KMS-11 (cell line): ENCODE measurements around the gene AMPD2.

Source experiments
- H2AFZ ChIP-seq: fragments of 200-600 bp; sonication (generic); 2 replicates; pipeline ENCODE4 v1.6.1; 2016; ENCODE audit warnings: antibody characterized with exemption, mixed run types, low read depth
- H3K27ac ChIP-seq: fragments of 200-600 bp; sonication (generic); 2 replicates; pipeline ENCODE4 v1.6.1; 2016; ENCODE audit warnings: mild to moderate bottlenecking, mixed run types
- H3K27me3 ChIP-seq: fragments of 200-600 bp; sonication (generic); 2 replicates; pipeline ENCODE4 v1.6.1; 2017; ENCODE audit warnings: mild to moderate bottlenecking, low read depth, mixed run types, moderate library complexity; ENCODE audit not compliant: insufficient read depth
- H3K36me3 ChIP-seq: fragments of 200-600 bp; sonication (generic); 2 replicates; pipeline ENCODE4 v1.6.1; 2017; ENCODE audit warnings: mild to moderate bottlenecking, mixed run types; ENCODE audit not compliant: insufficient read depth
- H3K4me1 ChIP-seq: fragments of 200-600 bp; sonication (generic); 2 replicates; pipeline ENCODE4 v1.6.1; 2016; ENCODE audit warnings: mild to moderate bottlenecking, low read depth, mixed run types; ENCODE audit not compliant: poor library complexity, severe bottlenecking
- H3K4me2 ChIP-seq: fragments of 200-600 bp; sonication (generic); 2 replicates; pipeline ENCODE4 v1.7.0; 2016; ENCODE audit warnings: mild to moderate bottlenecking, mixed run types
- H3K4me3 ChIP-seq: fragments of 200-600 bp; sonication (generic); IDR thresholded peaks from 2 replicates; pipeline ENCODE4 v1.6.1; 2017; ENCODE audit warnings: low read depth, low read length, mixed read lengths; ENCODE audit not compliant: insufficient read depth
- H3K79me2 ChIP-seq: fragments of 200-600 bp; sonication (generic); 2 replicates; pipeline ENCODE4 v1.6.1; 2016; ENCODE audit warnings: low read depth, mixed run types; ENCODE audit not compliant: insufficient read depth
- H3K9ac ChIP-seq: fragments of 200-600 bp; sonication (generic); 2 replicates; pipeline ENCODE4 v1.6.1; 2016; ENCODE audit warnings: mild to moderate bottlenecking, mixed run types
- H4K20me1 ChIP-seq: fragments of 200-600 bp; sonication (generic); 2 replicates; pipeline ENCODE4 v1.6.1; 2016; ENCODE audit warnings: mild to moderate bottlenecking, mixed run types; ENCODE audit not compliant: insufficient read depth
- TF ChIP-seq, protein P1 (sequence below): fragments of 200-600 bp; sonication (generic); conservative IDR thresholded peaks from 2 replicates; pipeline ENCODE4 v1.6.1; 2017; ENCODE audit warnings: low read depth, mild to moderate bottlenecking, antibody characterized with exemption, low read length, moderate library complexity, mixed read lengths

AMPD2 gene

DNA sequence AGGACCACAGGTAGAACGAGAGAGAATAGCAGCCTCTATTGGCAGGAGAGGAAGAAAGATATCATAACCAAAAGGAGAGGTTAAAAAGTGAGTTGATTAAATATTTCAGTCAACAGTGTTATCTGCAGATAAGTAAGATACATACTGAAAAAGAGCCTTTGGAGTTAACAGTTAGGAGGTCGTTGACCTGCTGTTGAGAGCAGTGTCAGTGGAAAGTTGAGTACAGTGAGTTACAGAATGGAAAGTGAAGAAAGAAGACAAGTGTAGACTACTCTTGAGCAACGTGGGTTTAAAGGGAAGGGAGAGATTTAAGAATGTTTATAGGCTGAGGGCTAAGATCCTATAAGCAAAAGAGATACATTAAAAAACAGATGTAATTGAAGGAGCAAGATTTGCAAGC is 30.5 kb upstream of the AMPD2 start:
- Histone ChIP-seq H3K4me2 (no peak overlapping the region), H3K27ac (no peak overlapping the region), H3K27me3 (no peaks in the 10 kb centered on the region), H3K79me2 (no peaks in the 10 kb centered on the region), H3K36me3 (peaks cover 6% of the 10 kb centered on the region; the same call in 1 of the 2 replicates), H2AFZ (no peak overlapping the region), H3K4me3 (no peak overlapping the region), H3K9ac (no peak overlapping the region), H4K20me1 (no peaks in the 10 kb centered on the region), H3K4me1 (no peaks in the 10 kb centered on the region)
- TF ChIP-seq, protein P1, sequence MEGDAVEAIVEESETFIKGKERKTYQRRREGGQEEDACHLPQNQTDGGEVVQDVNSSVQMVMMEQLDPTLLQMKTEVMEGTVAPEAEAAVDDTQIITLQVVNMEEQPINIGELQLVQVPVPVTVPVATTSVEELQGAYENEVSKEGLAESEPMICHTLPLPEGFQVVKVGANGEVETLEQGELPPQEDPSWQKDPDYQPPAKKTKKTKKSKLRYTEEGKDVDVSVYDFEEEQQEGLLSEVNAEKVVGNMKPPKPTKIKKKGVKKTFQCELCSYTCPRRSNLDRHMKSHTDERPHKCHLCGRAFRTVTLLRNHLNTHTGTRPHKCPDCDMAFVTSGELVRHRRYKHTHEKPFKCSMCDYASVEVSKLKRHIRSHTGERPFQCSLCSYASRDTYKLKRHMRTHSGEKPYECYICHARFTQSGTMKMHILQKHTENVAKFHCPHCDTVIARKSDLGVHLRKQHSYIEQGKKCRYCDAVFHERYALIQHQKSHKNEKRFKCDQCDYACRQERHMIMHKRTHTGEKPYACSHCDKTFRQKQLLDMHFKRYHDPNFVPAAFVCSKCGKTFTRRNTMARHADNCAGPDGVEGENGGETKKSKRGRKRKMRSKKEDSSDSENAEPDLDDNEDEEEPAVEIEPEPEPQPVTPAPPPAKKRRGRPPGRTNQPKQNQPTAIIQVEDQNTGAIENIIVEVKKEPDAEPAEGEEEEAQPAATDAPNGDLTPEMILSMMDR = no peak

DNA sequence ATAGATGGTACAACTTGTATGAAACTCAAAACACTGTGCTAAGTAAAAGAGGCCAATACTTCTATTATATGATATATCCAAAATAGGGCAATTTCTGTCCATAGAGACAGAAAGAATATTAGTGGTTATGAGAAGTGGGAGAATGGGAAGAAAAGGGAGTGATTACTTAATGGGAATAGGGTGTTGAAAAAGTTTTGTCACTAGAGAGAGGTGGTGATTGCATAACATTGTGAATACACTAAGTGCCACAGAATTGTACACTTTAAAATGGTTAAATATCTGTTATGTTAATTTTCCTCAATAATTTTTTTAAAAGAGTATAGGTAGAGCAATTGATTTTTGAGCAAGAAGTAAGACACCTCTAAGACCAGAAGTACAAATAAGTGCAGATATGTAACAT is 30.0 kb upstream of the AMPD2 start:
- Histone ChIP-seq H3K79me2 (no peaks in the 10 kb centered on the region), H3K27ac (no peak overlapping the region), H3K27me3 (no peaks in the 10 kb centered on the region), H3K9ac (no peak overlapping the region), H3K4me1 (no peaks in the 10 kb centered on the region), H3K4me2 (no peak overlapping the region), H3K36me3 (peaks cover 6% of the 10 kb centered on the region; the same call in 1 of the 2 replicates), H3K4me3 (no peak overlapping the region), H4K20me1 (no peaks in the 10 kb centered on the region), H2AFZ (no peak overlapping the region)
- TF ChIP-seq, protein P1 = no peak

DNA sequence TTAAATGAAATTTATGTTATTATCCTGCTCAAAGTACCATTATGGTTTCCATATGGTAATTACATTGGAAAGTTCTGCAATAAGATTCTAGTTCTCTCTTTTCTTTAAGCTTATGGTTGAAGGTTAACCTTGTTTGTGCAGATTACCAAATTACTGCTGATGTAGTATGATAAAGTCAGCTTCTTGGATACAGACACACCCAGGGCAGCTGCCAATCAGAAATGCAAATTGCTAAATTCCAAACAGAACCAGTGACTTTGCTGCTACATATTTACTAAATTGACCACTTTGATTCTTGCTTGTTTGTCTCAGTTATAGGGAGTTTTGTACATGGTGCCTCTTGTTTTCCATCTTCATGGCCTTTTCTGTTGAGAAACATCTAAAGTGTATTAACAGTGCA is 26.7 kb upstream of the AMPD2 start:
- TF ChIP-seq, protein P1 = no peak
- Histone ChIP-seq H3K27me3 (no peaks in the 10 kb centered on the region), H3K4me1 (no peaks in the 10 kb centered on the region), H3K9ac (no peak overlapping the region), H3K4me2 (no peak overlapping the region), H3K27ac (no peak overlapping the region), H3K4me3 (no peak overlapping the region), H3K79me2 (no peaks in the 10 kb centered on the region), H3K36me3 (no peaks in the 10 kb centered on the region), H2AFZ (no peak overlapping the region), H4K20me1 (no peaks in the 10 kb centered on the region)

- H3K36me3 ChIP-seq = no peaks in the 10 kb centered on the region
- H3K4me2 ChIP-seq = no peak overlapping the region
- H3K9ac ChIP-seq = no peak overlapping the region
- no peak overlapping the region for H2AFZ ChIP-seq
- H3K79me2 ChIP-seq = no peaks in the 10 kb centered on the region
- TF ChIP-seq, protein P1 = no peak
- H4K20me1 ChIP-seq = no peaks in the 10 kb centered on the region
- no peaks in the 10 kb centered on the region for H3K27me3 ChIP-seq
- no peaks in the 10 kb centered on the region for H3K4me1 ChIP-seq
- no peak overlapping the region for H3K4me3 ChIP-seq
- no peak overlapping the region for H3K27ac ChIP-seq
Measured at GRCh38 chr1:109595531-109595930, 24.1 kb upstream of the AMPD2 start.
